Sigmoid colon (tissue), 7 donors: ENCODE results near the gene ZNF254. TPM values are rescaled to one million over a fixed set of nuclear protein-coding genes. Genes with fewer than 3 reads are reported as not detected.
"Not testable (repeated sequence)": the region's sequence is repeated elsewhere in the genome, so short reads cannot be mapped to it uniquely, and the experiment has no call there.

Experiments
- DNase-seq: peaks from one replicate; pipeline ENCODE4 v3.0.0-alpha.2; 2019
- H3K27ac ChIP-seq, 4 donors: fragments of 200-600 bp; sonication (generic); one replicate each; pipeline ENCODE4 v1.5.1; 2016 to 2019; ENCODE audit warnings: mild to moderate bottlenecking in 1 of 4
- H3K27me3 ChIP-seq, 3 donors: fragments of 200-600 bp; sonication (generic); one replicate each; pipeline ENCODE4 v1.5.1; 2019; ENCODE audit warnings: mild to moderate bottlenecking in 1 of 3
- H3K36me3 ChIP-seq, 4 donors: fragments of 200-600 bp; sonication (generic); one replicate each; pipeline ENCODE4 v1.5.1; 2016 to 2019
- H3K4me1 ChIP-seq, 4 donors: fragments of 200-600 bp; sonication (generic); one replicate each; pipeline ENCODE4 v1.5.1; 2017 to 2019
- H3K4me3 ChIP-seq, 4 donors: fragments of 200-600 bp; sonication (generic); one replicate each; pipeline ENCODE4 v1.5.1; 2017 to 2019; ENCODE audit warnings: mild to moderate bottlenecking in 2 of 4, moderate library complexity in 1 of 4
- H3K9me3 ChIP-seq, 4 donors: fragments of 200-600 bp in 3 of 4; sonication (generic) in 3 of 4; one replicate each; pipeline versions ENCODE4 v1.5.1 to v1.6.1; 2013 to 2019
- CTCF ChIP-seq, 4 experiments: fragments of 450-650 bp in 3 of 4; fragments of 200-600 bp in 1 of 4; IDR thresholded peaks; one replicate each; pipeline ENCODE4 v1.5.1; 2016 to 2019; ENCODE audit warnings: antibody characterized with exemption in 4 of 4, mild to moderate bottlenecking in 3 of 4, moderate library complexity in 2 of 4
- EP300 ChIP-seq, 4 donors: sonication (generic); formaldehyde crosslinking; IDR thresholded peaks; one replicate each; pipeline ENCODE4 v1.6.1; 2017; ENCODE audit warnings: antibody characterized with exemption in 4 of 4
- POLR2A ChIP-seq, 2 donors: fragments of 450-650 bp; IDR thresholded peaks; one replicate each; pipeline ENCODE4 v1.6.1; 2016; ENCODE audit warnings: antibody characterized with exemption in 2 of 2, mild to moderate bottlenecking in 2 of 2, moderate library complexity in 2 of 2
- POLR2AphosphoS5 ChIP-seq, 4 donors: sonication (generic); formaldehyde crosslinking; IDR thresholded peaks; one replicate each; pipeline ENCODE4 v1.6.1; 2017; ENCODE audit warnings: antibody characterized with exemption in 4 of 4
- WGBS, 2 donors: extraction: QIAGEN DNeasy Blood & Tissue Kit; methylation state at CpG; one replicate each; pipeline ENCODE4 v1.1.7; 2013; 5-methylcytosine and 5-hydroxymethylcytosine counted together
- intact Hi-C: fragments of 100-400 bp; cut with DNase I; formaldehyde crosslinking; loops from one replicate; pipeline ENCODE4 v1.15.1; 2023
- polyA plus RNA-seq, 3 donors: library from polyadenylated mRNA; stranded (reverse); fragments of 200-250 nt; gene quantifications; one replicate each; pipeline ENCODE4 v1.2.3, GENCODE V29; 2013
- total RNA-seq, 4 donors: library from RNA; depleted of rRNA; stranded (reverse); fragments of >200 nt; gene quantifications; one replicate each; pipeline ENCODE4 v1.1.0, GENCODE V29; 2016
- donor health status: healthy with polysubstance abuse.
- donor health status: Bipolar disorder and iron deficiency.
- donor health status: healthy.

ZNF254 gene
- total RNA-seq (10 to 100 TPM; 11.3 to 23.0 (median 18.7) TPM), polyA plus RNA-seq (10 to 100 TPM in 1 of 3 donors, 1 to 10 TPM in 2; 5.5 to 11.6 (median 6.0) TPM)

- WGBS, 2 donors, result 0% methylated on average over 23 of the region's 23 CpGs
- Histone ChIP-seq H3K4me1 (peaks cover 0 to 13% (median 6%) of the 10 kb centered on the region in 4 donors), H3K4me3 (peak within 1 kb of the TSS; percentile 45 to 78 (median 68)), H3K27me3 (no peaks in the 10 kb centered on the region), H3K36me3 (no peaks in the 10 kb centered on the region), H3K9me3 (no peaks in the 10 kb centered on the region), H3K27ac (peak within 1 kb of the TSS; percentile 69 to 84 (median 80))
- peak; percentile 94 for DNase-seq
- intact Hi-C loops, result loop anchor here (2.0 kb wide), 1 partner anchor 52 kb away; no protein-coding TSS in a partner anchor
- TF ChIP-seq POLR2A (IDR thresholded peaks at IDR 0.05) (peak; percentile 18 to 48), EP300 (IDR thresholded peaks at IDR 0.05) (no peak), CTCF (IDR thresholded peaks at IDR 0.05) (no peak), POLR2AphosphoS5 (IDR thresholded peaks at IDR 0.05) (peak; percentile 45 to 76 (median 68))
Measured at GRCh38 chr19:24086974-24087595, at the start of gene ZNF254. Gene ZNF254, plus strand, starts transcription at chr19:24087187. Its CDS starts 121 bp downstream, at chr19:24087308.

GRCh38 chr19:24040621-24041020 is 46.4 kb upstream of the ZNF254 start:
- H3K27ac ChIP-seq, result no peak overlapping the region
- no peak for DNase-seq
- H3K4me1 ChIP-seq, result peaks cover 0 to 27% (median 14%) of the 10 kb centered on the region in 4 donors
- H3K27me3 ChIP-seq, result no peaks in the 10 kb centered on the region
- H3K36me3 ChIP-seq, result peaks cover 0 to 56% (median 9%) of the 10 kb centered on the region in 4 donors
- no peaks in the 10 kb centered on the region for H3K9me3 ChIP-seq
- intact Hi-C loops, result no loop called here
- WGBS, 2 donors, result 96 to 97% methylated on average over 3 of the region's 3 CpGs
- H3K4me3 ChIP-seq, result no peak overlapping the region
- TF ChIP-seq POLR2A (IDR thresholded peaks at IDR 0.05) (no peak), CTCF (IDR thresholded peaks at IDR 0.05) (no peak), POLR2AphosphoS5 (IDR thresholded peaks at IDR 0.05) (no peak), EP300 (IDR thresholded peaks at IDR 0.05) (no peak)

- H3K9me3 ChIP-seq, intact Hi-C loops, H3K4me3 ChIP-seq, H3K27me3 ChIP-seq, DNase-seq, H3K27ac ChIP-seq: not testable (repeated sequence)
- Histone ChIP-seq H3K36me3 (peaks cover 0 to 57% (median 9%) of the 10 kb centered on the region in 4 donors), H3K4me1 (peaks cover 0 to 20% (median 7%) of the 10 kb centered on the region in 4 donors)
- 93 to 98% methylated on average over 21 to 23 of the region's 32 CpGs for WGBS, 2 donors
Measured at GRCh38 chr19:24041326-24041725, 45.7 kb upstream of the ZNF254 start.

- no peak overlapping the region for H3K27ac ChIP-seq
- H3K4me1 ChIP-seq, result no peaks in the 10 kb centered on the region
- H3K9me3 ChIP-seq, result no peaks in the 10 kb centered on the region
- H3K36me3 ChIP-seq, result peaks cover 24 to 81% (median 34%) of the 10 kb centered on the region in 4 donors
- TF ChIP-seq POLR2AphosphoS5 (IDR thresholded peaks at IDR 0.05), result no peak
- TF ChIP-seq POLR2A (IDR thresholded peaks at IDR 0.05), result no peak
- no peak for TF ChIP-seq CTCF (IDR thresholded peaks at IDR 0.05)
- no peak for TF ChIP-seq EP300 (IDR thresholded peaks at IDR 0.05)
- H3K27me3 ChIP-seq, result no peaks in the 10 kb centered on the region
- 52 to 72% methylated on average over 1 of the region's 1 CpG for WGBS, 2 donors
- no peak overlapping the region for H3K4me3 ChIP-seq
- DNase-seq, result no peak
- intact Hi-C loops, result no loop called here
Measured at GRCh38 chr19:24046550-24046949, 40.4 kb upstream of the ZNF254 start.

- intact Hi-C loops, result no loop called here
- 94 to 98% methylated on average over 10 of the region's 10 CpGs for WGBS, 2 donors
- TF ChIP-seq CTCF (IDR thresholded peaks at IDR 0.05) (no peak), POLR2AphosphoS5 (IDR thresholded peaks at IDR 0.05) (no peak), POLR2A (IDR thresholded peaks at IDR 0.05) (no peak), EP300 (IDR thresholded peaks at IDR 0.05) (no peak)
Measured at GRCh38 chr19:24048261-24048660, 38.7 kb upstream of the ZNF254 start.

More at GRCh38 chr19:24048261-24048660, 38.7 kb upstream of the ZNF254 start:
- no peak overlapping the region for H3K27ac ChIP-seq
- H3K4me1 ChIP-seq, result no peaks in the 10 kb centered on the region
- no peaks in the 10 kb centered on the region for H3K27me3 ChIP-seq
- H3K4me3 ChIP-seq, result no peak overlapping the region
- peaks cover 32 to 92% (median 47%) of the 10 kb centered on the region in 4 donors for H3K36me3 ChIP-seq
- DNase-seq, result no peak
- no peaks in the 10 kb centered on the region for H3K9me3 ChIP-seq
